HCT116 (cell line): ENCODE measurements around the gene DOK1. TPM values are rescaled to one million over a fixed set of nuclear protein-coding genes. Genes with fewer than 3 reads are reported as not detected.

Experiments
- ATAC-seq: fragments of 200-7000 bp; cut with Tn5 transposase; 2 replicates; pipeline ENCODE4 v1.9.1; 2020; ENCODE audit warnings: mild to moderate bottlenecking, moderate library complexity
- BruUV-seq: library from RNA; stranded (reverse); fragments of 400-500 nt; replicated peaks from 2 replicates; lab custom pipeline; 2021; lab: Mats Ljungman, UMichigan
- CTCF ChIA-PET: fragments of 300-600 bp; sonication (Branson Sonifier 250); formaldehyde crosslinking; loops from one replicate; lab custom pipeline; 2021; ENCODE audit warnings: antibody characterized with exemption; lab: Charles Lee
- POLR2A ChIA-PET: fragments of 300-600, 350-600 bp; sonication (Branson Sonifier 250); formaldehyde crosslinking; loops from one replicate; lab custom pipeline; 2021; ENCODE audit warnings: antibody characterized with exemption; lab: Charles Lee
- RAD21 ChIA-PET, 2 experiments: fragments of 300-600 bp; sonication (Branson Sonifier 250); formaldehyde crosslinking; loops; one replicate each; lab custom pipeline; 2023; ENCODE audit warnings: low total read pairs in 2 of 2; ENCODE audit not compliant: uncharacterized antibody in 2 of 2, unreplicated experiment in 2 of 2, low non-redundant PET in 1 of 2; lab: Charles Lee
- DNase-seq: peaks from one replicate; pipeline ENCODE4 v3.0.0-alpha.2; 2010; ENCODE audit warnings: low read depth, low spot score
- H2AFZ ChIP-seq: fragments of 200-600 bp; shearing (Covaris generic), sonication (generic); 2 replicates; pipeline ENCODE4 v1.6.1; 2017; ENCODE audit warnings: low read depth, mixed run types, mixed read lengths, antibody characterized with exemption, low read length; ENCODE audit not compliant: poor library complexity, severe bottlenecking
- H3K27ac ChIP-seq: 2 replicates; pipeline ENCODE4 v1.5.1; 2012; ENCODE audit warnings: low read depth, low read length
- H3K27me3 ChIP-seq: fragments of 200-600 bp; sonication (generic); 2 replicates; pipeline ENCODE4 v1.6.1; 2016; ENCODE audit warnings: mixed run types, low read length, mixed read lengths; ENCODE audit not compliant: insufficient read depth
- H3K36me3 ChIP-seq, 2 experiments: fragments of 200-500 bp in 1 of 2; fragments of 200-600 bp in 1 of 2; sonication (Bioruptor generic) in 1 of 2; sonication (generic) in 1 of 2; 2 replicates each; pipeline versions ENCODE4 v1.5.1 to v1.6.1; 2014 to 2016; ENCODE audit warnings: low read length in 2 of 2, inconsistent platforms in 1 of 2, mixed read lengths in 1 of 2, mixed run types in 1 of 2; ENCODE audit not compliant: insufficient read depth in 2 of 2, control insufficient read depth in 1 of 2
- H3K4me1 ChIP-seq, 2 experiments: fragments of 200-600 bp in 1 of 2; sonication (generic) in 1 of 2; 2 replicates each; pipeline versions ENCODE4 v1.5.1 to v1.6.1; 2012 to 2017; ENCODE audit warnings: low read length in 2 of 2, inconsistent platforms in 1 of 2, mild to moderate bottlenecking in 1 of 2, mixed read lengths in 1 of 2, mixed run types in 1 of 2, moderate library complexity in 1 of 2; ENCODE audit not compliant: insufficient read depth in 2 of 2, control insufficient read depth in 1 of 2
- H3K4me2 ChIP-seq: fragments of 200-600 bp; sonication (generic); 2 replicates; pipeline ENCODE4 v1.6.1; 2017; ENCODE audit warnings: mixed run types, low read length, mixed read lengths
- H3K4me3 ChIP-seq, 2 experiments: fragments of 200-600 bp in 1 of 2; sonication (generic) in 1 of 2; replicated peaks in 1 of 2; 2 replicates each; pipeline ENCODE4 v1.5.1; 2011 to 2016; ENCODE audit warnings: low read length in 2 of 2, control low read depth in 1 of 2, low read depth in 1 of 2, mild to moderate bottlenecking in 1 of 2, mixed read lengths in 1 of 2, mixed run types in 1 of 2
- H3K79me2 ChIP-seq: fragments of 200-600 bp; sonication (generic); 2 replicates; pipeline ENCODE4 v1.6.1; 2017; ENCODE audit warnings: mild to moderate bottlenecking, mixed run types, low read length, moderate library complexity, mixed read lengths; ENCODE audit not compliant: insufficient read depth
- H3K9ac ChIP-seq: fragments of 200-600 bp; sonication (generic); 2 replicates; pipeline ENCODE4 v1.6.1; 2016; ENCODE audit warnings: low read length, mixed read lengths
- H3K9me2 ChIP-seq: fragments of 200-600 bp; sonication (generic), shearing (Covaris generic); 2 replicates; pipeline ENCODE4 v1.6.1; 2017; ENCODE audit warnings: mixed run types, mild to moderate bottlenecking, moderate library complexity; ENCODE audit not compliant: insufficient read depth
- H3K9me3 ChIP-seq, 2 experiments: fragments of 200-500 bp in 1 of 2; fragments of 200-600 bp in 1 of 2; sonication (Bioruptor generic) in 1 of 2; sonication (generic) in 1 of 2; 2 replicates each; pipeline ENCODE4 v1.6.1; 2014 to 2017; ENCODE audit warnings: low read length in 2 of 2, mixed read lengths in 2 of 2, inconsistent platforms in 1 of 2, low read depth in 1 of 2, mild to moderate bottlenecking in 1 of 2, mixed run types in 1 of 2, moderate library complexity in 1 of 2; ENCODE audit not compliant: control insufficient read depth in 1 of 2, insufficient read depth in 1 of 2
- H4K20me1 ChIP-seq: fragments of 200-600 bp; sonication (generic), shearing (Covaris generic); 2 replicates; pipeline ENCODE4 v1.6.1; 2017; ENCODE audit warnings: mixed run types, mild to moderate bottlenecking, moderate library complexity; ENCODE audit not compliant: insufficient read depth
- CBX3 ChIP-seq: IDR thresholded peaks from 2 replicates; pipeline ENCODE4 v1.6.1; 2012; ENCODE audit warnings: low read depth
- CTCF ChIP-seq, 3 experiments: fragments of 200-600 bp in 1 of 3; sonication (generic) in 1 of 3; IDR thresholded peaks in 2 of 3; conservative IDR thresholded peaks in 1 of 3; 2 replicates each; pipeline ENCODE4 v1.5.1; 2012 to 2017; ENCODE audit warnings: low read depth in 2 of 3, low read length in 2 of 3, antibody characterized with exemption in 1 of 3, borderline replicate concordance in 1 of 3, control low read depth in 1 of 3, mild to moderate bottlenecking in 1 of 3, mixed read lengths in 1 of 3, mixed run types in 1 of 3, moderate library complexity in 1 of 3; ENCODE audit not compliant: insufficient read depth in 1 of 3
- RAD21 ChIP-seq: IDR thresholded peaks from 2 replicates; pipeline ENCODE4 v1.6.1; 2012; ENCODE audit warnings: low read depth, mild to moderate bottlenecking
- intact Hi-C: fragments of 100-400 bp; cut with micrococcal nuclease; formaldehyde crosslinking; loops from 2 replicates; pipeline ENCODE4 v1.10.0; 2022
- total RNA-seq: library from RNA; stranded (reverse); gene quantifications from one replicate; pipeline ENCODE4 v1.2.1, GENCODE V29; 2021; ENCODE audit not compliant: unreplicated experiment

Gene DOK1
- total RNA-seq, 1 experiment from 2014 or later = 18.8 TPM

DNA sequence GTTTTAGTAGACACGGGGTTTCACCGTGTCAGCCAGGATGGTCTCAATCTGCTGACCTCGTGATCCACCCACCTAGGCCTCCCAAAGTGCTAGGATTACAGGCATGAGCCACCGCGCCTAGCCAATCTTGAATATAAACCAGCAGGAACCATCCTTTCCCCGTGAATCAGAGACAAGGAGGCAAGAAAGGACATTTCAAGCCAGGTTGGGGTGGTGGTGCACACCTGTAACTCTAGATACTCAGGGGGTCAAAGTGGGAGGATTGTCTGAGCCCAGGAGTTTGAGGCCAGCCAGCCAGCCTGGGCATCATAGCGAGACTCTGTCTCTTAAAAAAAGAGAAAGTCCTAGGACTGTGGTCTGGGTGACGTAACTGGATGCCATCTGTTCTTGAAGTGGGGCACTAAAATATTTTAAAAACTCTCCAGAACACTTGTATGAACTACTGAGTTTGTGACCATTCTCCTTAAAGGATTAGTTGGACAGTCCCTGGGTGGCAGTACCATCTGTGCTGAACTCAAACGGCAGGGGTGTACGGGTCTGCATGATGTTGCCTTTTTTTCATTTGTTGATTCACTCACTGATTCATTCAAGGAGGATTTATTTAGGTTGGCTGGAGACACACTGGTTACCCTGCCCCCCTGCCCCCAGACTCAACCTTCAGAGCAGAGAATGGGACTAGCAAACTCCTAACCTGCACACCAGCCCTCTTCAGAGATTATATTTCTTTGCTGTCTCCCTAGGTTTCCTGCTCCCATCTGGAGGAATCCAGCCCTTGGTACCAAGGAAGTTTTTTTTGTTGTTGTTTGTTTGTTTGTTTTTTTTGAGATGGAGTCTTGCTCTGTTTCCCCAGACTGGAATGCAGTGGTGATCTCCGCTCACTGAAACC, 43.2 kb upstream of the DOK1 start:
- H2AFZ ChIP-seq = no peak overlapping the region
- intact Hi-C loops = no loop called here
- no peaks in the 10 kb centered on the region for H4K20me1 ChIP-seq
- RAD21 ChIA-PET = no interaction called here
- H3K4me1 ChIP-seq = peaks cover 6 to 16% of the 10 kb centered on the region in 2 experiments; a peak in 3 of 4 replicates
- H3K4me3 ChIP-seq = no peak overlapping the region
- POLR2A ChIA-PET = no interaction called here
- no peak overlapping the region for H3K9ac ChIP-seq
- TF ChIP-seq CTCF (IDR thresholded peaks at IDR 0.05 in 2 of 3, conservative IDR thresholded peaks at IDR 0.05 in 1 of 3; ENCODE audit: borderline replicate concordance in 1 of 3, insufficient read depth in 1 of 3, low read depth in 2 of 3, low read length in 2 of 3) = no peak
- no peak for TF ChIP-seq CBX3
- TF ChIP-seq RAD21 = no peak
- TF ChIP-seq, all 23 proteins: peak for 0
- Histone ChIP-seq H3K9me3 (no peaks in the 10 kb centered on the region), H3K4me2 (no peak overlapping the region), H3K27ac (no peak overlapping the region), H3K36me3 (no peaks in the 10 kb centered on the region), H3K9me2 (no peaks in the 10 kb centered on the region), H3K79me2 (peaks cover 9% of the 10 kb centered on the region; the same call in 1 of the 2 replicates), H3K27me3 (no peaks in the 10 kb centered on the region)
- ATAC-seq (no peak), DNase-seq (no peak)
- CTCF ChIA-PET = no interaction called here
- BruUV-seq = no TSS peak
